Psoas muscle (tissue), 8 donors: ENCODE results near the gene SMURF2. TPM values are rescaled to one million over a fixed set of nuclear protein-coding genes. Genes with fewer than 3 reads are reported as not detected.

ENCODE experiments used
- ATAC-seq, 4 donors: fragments of 200-7000 bp; cut with Tn5 transposase; one replicate each; pipeline ENCODE4 v1.9.1; 2020; ENCODE audit warnings: moderate library complexity in 3 of 4, mild to moderate bottlenecking in 2 of 4
- DNase-seq, 2 donors: peaks; one replicate each; pipeline ENCODE4 v3.0.0-alpha.2; 2020
- H3K27ac ChIP-seq: fragments of 200-600 bp; one replicate; pipeline ENCODE4 v1.8.0; 2022
- H3K27me3 ChIP-seq, 3 donors: fragments of 200-600 bp in 1 of 3; one replicate each; pipeline versions ENCODE4 v1.6.1 to v1.8.0; 2013 to 2022; ENCODE audit warnings: low read length in 2 of 3, mild to moderate bottlenecking in 2 of 3, moderate library complexity in 1 of 3; ENCODE audit not compliant: insufficient read depth in 3 of 3
- H3K36me3 ChIP-seq, 2 donors: fragments of 200-600 bp in 1 of 2; one replicate each; pipeline versions ENCODE4 v1.6.1 to v1.8.0; 2013 to 2022; ENCODE audit warnings: low read depth in 1 of 2, mild to moderate bottlenecking in 1 of 2, moderate library complexity in 1 of 2; ENCODE audit not compliant: insufficient read depth in 1 of 2
- H3K4me1 ChIP-seq: fragments of 200-600 bp; one replicate; pipeline ENCODE4 v1.8.0; 2022
- H3K4me3 ChIP-seq: fragments of 200-600 bp; one replicate; pipeline ENCODE4 v1.8.0; 2022; ENCODE audit warnings: mild to moderate bottlenecking
- H3K9me3 ChIP-seq: fragments of 200-600 bp; one replicate; pipeline ENCODE4 v1.8.0; 2022
- WGBS, 3 donors: extraction: QIAGEN DNeasy Blood & Tissue Kit; methylation state at CpG; one replicate each; pipeline versions ENCODE4 v1.1.6 to v1.1.7; 2013; 5-methylcytosine and 5-hydroxymethylcytosine counted together
- intact Hi-C, 2 donors: fragments of 100-400 bp; cut with DNase I; formaldehyde crosslinking; loops; one replicate each; pipeline versions ENCODE4 v1.11.0 to v1.14.2; 2022
- polyA plus RNA-seq, 3 donors: library from polyadenylated mRNA; stranded (reverse); fragments of 200-250 nt; gene quantifications; one replicate each; pipeline ENCODE4 v1.2.3, GENCODE V29; 2013
- total RNA-seq, 4 donors: library from RNA; stranded (reverse); fragmentation: NEBNext Ultra II Directional in 2 of 4; extraction: Animal tissue kit (Norgen Biotek cat#: 25700) in 2 of 4; gene quantifications; one replicate each; pipeline versions ENCODE4 v1.2.1 to v1.2.4, GENCODE V29; 2021 to 2023
- TF ChIP-seq, protein P1 (sequence below): fragments of 200-600 bp; IDR thresholded peaks from one replicate; pipeline ENCODE4 v1.8.0; 2022; ENCODE audit warnings: antibody characterized with exemption
- donor health status: healthy with polysubstance abuse.
- donor health status: DM: no; HTN: no; CAD: no; lungs with moderate emphysema.
- donor health status: Bipolar disorder and iron deficiency.
- donor health status: healthy.
- donor health status: DM: yes; HTN: yes; CAD: no.
- donor health status: DM: no; HTN: no; CAD: no.
- donor health status: DM: no; HTN: no; CAD: no.
- donor health status: DM: yes; HTN: yes; CAD: no.

The SMURF2 gene
- total and polyA plus RNA-seq, 7 donors, result 4.3 to 12.0 (median 8.3) TPM

- H3K4me3 ChIP-seq, result no peak overlapping the region
- H3K36me3 ChIP-seq, result peaks cover 0 to 29% of the 10 kb centered on the region in 2 donors
- no peak for ATAC-seq
- H3K27ac ChIP-seq, result no peak overlapping the region
- H3K27me3 ChIP-seq, result no peaks in the 10 kb centered on the region
- intact Hi-C loops, result loop anchor here in 1 of 2 donors (10.0 kb wide), 1 partner anchor 45 kb away; no protein-coding TSS in a partner anchor
- WGBS, 3 donors, result 87 to 88% (median 87%) methylated on average over 1 of the region's 1 CpG
- no peak for DNase-seq
- no peaks in the 10 kb centered on the region for H3K9me3 ChIP-seq
- TF ChIP-seq, protein P1, sequence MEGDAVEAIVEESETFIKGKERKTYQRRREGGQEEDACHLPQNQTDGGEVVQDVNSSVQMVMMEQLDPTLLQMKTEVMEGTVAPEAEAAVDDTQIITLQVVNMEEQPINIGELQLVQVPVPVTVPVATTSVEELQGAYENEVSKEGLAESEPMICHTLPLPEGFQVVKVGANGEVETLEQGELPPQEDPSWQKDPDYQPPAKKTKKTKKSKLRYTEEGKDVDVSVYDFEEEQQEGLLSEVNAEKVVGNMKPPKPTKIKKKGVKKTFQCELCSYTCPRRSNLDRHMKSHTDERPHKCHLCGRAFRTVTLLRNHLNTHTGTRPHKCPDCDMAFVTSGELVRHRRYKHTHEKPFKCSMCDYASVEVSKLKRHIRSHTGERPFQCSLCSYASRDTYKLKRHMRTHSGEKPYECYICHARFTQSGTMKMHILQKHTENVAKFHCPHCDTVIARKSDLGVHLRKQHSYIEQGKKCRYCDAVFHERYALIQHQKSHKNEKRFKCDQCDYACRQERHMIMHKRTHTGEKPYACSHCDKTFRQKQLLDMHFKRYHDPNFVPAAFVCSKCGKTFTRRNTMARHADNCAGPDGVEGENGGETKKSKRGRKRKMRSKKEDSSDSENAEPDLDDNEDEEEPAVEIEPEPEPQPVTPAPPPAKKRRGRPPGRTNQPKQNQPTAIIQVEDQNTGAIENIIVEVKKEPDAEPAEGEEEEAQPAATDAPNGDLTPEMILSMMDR, result no peak
- no peaks in the 10 kb centered on the region for H3K4me1 ChIP-seq
These were observed 62.3 kb downstream of the SMURF2 start for GRCh38 chr17:64599827-64600226.

DNA sequence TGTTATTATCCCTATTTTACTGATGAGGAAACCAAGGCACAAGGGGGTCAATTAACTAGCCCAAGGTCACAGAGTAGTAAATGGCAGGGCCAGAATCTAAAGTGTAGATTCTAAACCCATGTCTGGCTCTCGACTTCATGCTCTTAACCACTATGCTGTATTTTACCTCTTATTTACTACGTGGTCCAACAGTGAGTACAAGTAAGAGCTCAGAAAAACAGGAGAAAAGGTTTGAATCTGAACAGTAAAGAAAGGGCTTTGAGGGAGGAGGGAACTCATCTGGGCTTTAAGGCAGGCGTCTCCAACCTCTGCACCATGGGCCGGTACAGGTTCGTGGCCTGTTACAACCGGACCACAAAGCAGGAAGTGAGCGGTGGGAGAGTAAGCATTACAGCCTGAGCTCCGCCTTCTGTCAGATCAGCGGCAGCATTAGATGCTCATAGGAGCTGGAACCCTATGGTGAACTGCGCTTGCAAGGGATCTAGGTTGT is 62.9 kb downstream of the SMURF2 start:
- H3K36me3 ChIP-seq, result peaks cover 0 to 34% of the 10 kb centered on the region in 2 donors
- intact Hi-C loops, result loop anchor here in 1 of 2 donors (10.0 kb wide), 1 partner anchor 46 kb away; no protein-coding TSS in a partner anchor
- TF ChIP-seq, protein P1, result no peak
- H3K27me3 ChIP-seq, result no peaks in the 10 kb centered on the region
- DNase-seq (no peak), ATAC-seq (no peak)
- WGBS, 3 donors, result 78 to 84% (median 84%) methylated on average over 10 of the region's 10 CpGs
- H3K4me3 ChIP-seq, result no peak overlapping the region
- H3K9me3 ChIP-seq, result no peaks in the 10 kb centered on the region
- no peaks in the 10 kb centered on the region for H3K4me1 ChIP-seq
- H3K27ac ChIP-seq, result no peak overlapping the region

DNA sequence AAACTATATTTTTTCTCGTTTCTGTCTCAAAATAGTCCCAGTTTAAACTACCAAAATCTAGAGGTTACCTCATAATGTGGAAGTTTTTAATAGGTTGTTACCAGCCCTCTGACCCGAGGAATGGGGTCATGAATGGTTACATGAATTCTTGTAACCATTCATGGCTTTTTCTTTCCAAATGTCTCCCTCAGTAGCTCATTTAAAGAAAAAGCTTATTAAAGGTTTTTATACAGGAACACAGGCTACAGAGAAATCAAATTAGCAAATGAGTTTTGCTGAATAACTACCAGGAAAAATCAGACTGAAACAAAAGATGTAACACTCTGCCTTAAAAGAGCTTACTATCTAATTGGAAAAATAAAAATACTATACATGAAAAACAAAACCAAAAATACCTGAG is 63.4 kb downstream of the SMURF2 start:
- no peak overlapping the region for H3K4me3 ChIP-seq
- no peaks in the 10 kb centered on the region for H3K9me3 ChIP-seq
- DNase-seq (no peak), ATAC-seq (no peak)
- no peaks in the 10 kb centered on the region for H3K27me3 ChIP-seq
- H3K4me1 ChIP-seq, result no peaks in the 10 kb centered on the region
- H3K36me3 ChIP-seq, result peaks cover 0 to 40% of the 10 kb centered on the region in 2 donors
- TF ChIP-seq, protein P1, result no peak
- no peak overlapping the region for H3K27ac ChIP-seq
- intact Hi-C loops, result loop anchor here in 1 of 2 donors (10.0 kb wide), 1 partner anchor 46 kb away; no protein-coding TSS in a partner anchor
- WGBS, 3 donors, result 57 to 66% (median 63%) methylated on average over 2 of the region's 2 CpGs

DNA sequence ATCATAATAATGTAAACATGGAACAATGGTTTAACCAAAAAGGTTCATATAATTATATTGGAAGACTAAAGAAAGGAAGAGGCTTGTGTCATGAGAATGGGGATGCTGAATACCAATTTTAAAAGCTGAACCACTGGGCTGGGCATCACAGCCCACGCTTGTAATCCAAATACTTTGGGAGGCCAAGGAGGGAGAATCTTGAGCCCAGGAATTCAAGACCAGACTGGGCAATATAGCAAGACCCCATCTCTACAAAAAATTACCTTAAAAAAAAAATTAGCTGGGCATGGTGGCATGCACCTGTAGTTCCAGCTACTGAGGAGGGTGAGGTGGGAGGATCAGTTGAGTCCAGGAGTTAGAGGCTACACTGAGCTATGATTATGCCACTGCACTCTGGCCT is 65.1 kb downstream of the SMURF2 start:
- Histone ChIP-seq H3K27ac (no peak overlapping the region), H3K36me3 (peaks cover 0 to 56% of the 10 kb centered on the region in 2 donors)
- WGBS, 3 donors, result 100% methylated on average over 1 of the region's 1 CpG

More for the DNA sequence above, 65.1 kb downstream of the SMURF2 start:
- Histone ChIP-seq H3K4me3 (no peak overlapping the region), H3K4me1 (no peaks in the 10 kb centered on the region), H3K9me3 (no peaks in the 10 kb centered on the region), H3K27me3 (no peaks in the 10 kb centered on the region)
- TF ChIP-seq, protein P1, result no peak
- DNase-seq (no peak), ATAC-seq (no peak)
- intact Hi-C loops, result loop anchor here in 1 of 2 donors (10.0 kb wide), 1 partner anchor 48 kb away; no protein-coding TSS in a partner anchor
